GM12878 (cell line): Measurements from ENCODE around the gene TRIM56. TPM values are rescaled to one million over a fixed set of nuclear protein-coding genes. Genes with fewer than 3 reads are reported as not detected.

Experiments
- BCLAF1 ChIP-seq: fragments of 450-650 bp; IDR thresholded peaks from 2 replicates; pipeline ENCODE4 v1.6.1; 2017; ENCODE audit warnings: antibody characterized with exemption, mild to moderate bottlenecking, moderate library complexity
- BMI1 ChIP-seq: fragments of 450-650 bp; IDR thresholded peaks from 2 replicates; pipeline ENCODE4 v1.6.1; 2016; ENCODE audit warnings: mild to moderate bottlenecking, moderate library complexity, borderline replicate concordance
- BRCA1 ChIP-seq: IDR thresholded peaks from 2 replicates; pipeline ENCODE4 v1.6.1; 2011; ENCODE audit warnings: low read depth, low read length, improper control_type of control experiment
- CBX5 ChIP-seq: sonication (generic); IDR thresholded peaks from 2 replicates; pipeline ENCODE4 v1.6.1; 2016; ENCODE audit warnings: low read depth, moderate library complexity, mild to moderate bottlenecking, inconsistent platforms
- CREB1 ChIP-seq: IDR thresholded peaks from 2 replicates; pipeline ENCODE4 v1.6.1; 2012; ENCODE audit warnings: low read depth, mild to moderate bottlenecking, inconsistent platforms
- CREM ChIP-seq: IDR thresholded peaks from 2 replicates; pipeline ENCODE4 v1.6.1; 2014; ENCODE audit warnings: antibody characterized with exemption, low read depth
- CTCF ChIP-seq, 3 experiments: IDR thresholded peaks in 2 of 3; conservative IDR thresholded peaks in 1 of 3; 2 replicates each; pipeline ENCODE4 v1.5.1; 2011; ENCODE audit warnings: low read depth in 3 of 3, low read length in 3 of 3, mild to moderate bottlenecking in 3 of 3, control low read depth in 2 of 3, moderate library complexity in 2 of 3, inconsistent platforms in 1 of 3, mixed read lengths in 1 of 3; ENCODE audit not compliant: control insufficient read depth in 2 of 3, insufficient read depth in 1 of 3; ENCODE audit errors: extremely low read depth in 1 of 3
- EED ChIP-seq: sonication (generic); IDR thresholded peaks from 2 replicates; pipeline ENCODE4 v1.6.1; 2016; ENCODE audit warnings: antibody characterized with exemption, low read depth
- ESRRA ChIP-seq: IDR thresholded peaks from 2 replicates; pipeline ENCODE4 v1.6.1; 2012; ENCODE audit warnings: mild to moderate bottlenecking, low read length, improper control_type of control experiment
- FOS ChIP-seq: IDR thresholded peaks from 3 replicates; pipeline ENCODE4 v1.6.1; 2011; ENCODE audit warnings: borderline replicate concordance; ENCODE audit not compliant: insufficient read length; ENCODE audit errors: extremely low read depth
- FOXK2 ChIP-seq: fragments of 450-650 bp; IDR thresholded peaks from 2 replicates; pipeline ENCODE4 v1.6.1; 2017; ENCODE audit warnings: mild to moderate bottlenecking, moderate library complexity
- GABPA ChIP-seq: IDR thresholded peaks from 2 replicates; pipeline ENCODE4 v1.6.1; 2014; ENCODE audit warnings: antibody characterized with exemption, low read depth, mild to moderate bottlenecking, inconsistent platforms
- IRF4 ChIP-seq: IDR thresholded peaks from 2 replicates; pipeline ENCODE4 v1.6.1; 2011; ENCODE audit warnings: low read depth, low read length
- MYB ChIP-seq: fragments of 150-350 bp; IDR thresholded peaks from 2 replicates; pipeline ENCODE4 v1.6.1; 2014; ENCODE audit warnings: mild to moderate bottlenecking, low read depth, low read length, borderline replicate concordance
- NBN ChIP-seq: fragments of 450-650 bp; IDR thresholded peaks from 2 replicates; pipeline ENCODE4 v1.6.1; 2016
- NKRF ChIP-seq: fragments of 450-650 bp; conservative IDR thresholded peaks from 2 replicates; pipeline ENCODE4 v1.6.1; 2017; ENCODE audit warnings: mild to moderate bottlenecking, moderate library complexity
- PAX5 ChIP-seq: IDR thresholded peaks from 2 replicates; pipeline ENCODE4 v1.6.1; 2011; ENCODE audit warnings: low read depth, low read length, borderline replicate concordance
- RCOR1 ChIP-seq: conservative IDR thresholded peaks from 2 replicates; pipeline ENCODE4 v1.6.1; 2012; ENCODE audit warnings: low read depth, low read length, improper control_type of control experiment
- SIN3A ChIP-seq: IDR thresholded peaks from 2 replicates; pipeline ENCODE4 v1.6.1; 2012; ENCODE audit warnings: low read depth, low read length, improper control_type of control experiment
- SMAD1 ChIP-seq: fragments of 450-650 bp; IDR thresholded peaks from 2 replicates; pipeline ENCODE4 v1.6.1; 2018; ENCODE audit warnings: mild to moderate bottlenecking, low read depth; ENCODE audit not compliant: partially characterized antibody
- SMARCA5 ChIP-seq: fragments of 450-650 bp; IDR thresholded peaks from 2 replicates; pipeline ENCODE4 v1.6.1; 2017; ENCODE audit warnings: mild to moderate bottlenecking
- SRF ChIP-seq, 2 experiments: IDR thresholded peaks; 2 replicates each; pipeline ENCODE4 v1.6.1; 2011; ENCODE audit warnings: low read depth in 2 of 2, low read length in 2 of 2, mild to moderate bottlenecking in 1 of 2, moderate library complexity in 1 of 2
- TARDBP ChIP-seq: IDR thresholded peaks from 2 replicates; pipeline ENCODE4 v1.6.1; 2016; ENCODE audit warnings: borderline replicate concordance
- TCF3 ChIP-seq: IDR thresholded peaks from 2 replicates; pipeline ENCODE4 v1.6.1; 2012; ENCODE audit warnings: low read depth, mild to moderate bottlenecking, low read length, borderline replicate concordance; ENCODE audit not compliant: insufficient read depth
- ZBED1 ChIP-seq: IDR thresholded peaks from 2 replicates; pipeline ENCODE4 v1.6.1; 2016; ENCODE audit warnings: borderline replicate concordance
- polyA plus RNA-seq, 11 experiments: library from polyadenylated mRNA; depleted of rRNA in 4 of 11; unstranded in 6 of 11; stranded (reverse) in 5 of 11; fragments of >200 nt; fragmentation: Nextera tagmentation in 4 of 11; fragmentation: Illumina TruSeq in 1 of 11; extraction: Ambion mirVana in 4 of 11; extraction: Trizol in 1 of 11; gene quantifications; 1 replicate in 1 of 11; 2 replicates in 10 of 11; pipeline versions ENCODE4 v1.2.1 to v1.2.3, GENCODE V29; 2011 to 2016; ENCODE audit warnings: inconsistent platforms in 2 of 11, missing spikeins in 2 of 11, low read depth in 1 of 11
- total RNA-seq, 4 experiments: library from RNA; depleted of rRNA in 3 of 4; stranded (reverse); fragments of >200 nt in 3 of 4; fragmentation: Illumina TruSeq in 1 of 4; extraction: Trizol in 1 of 4; gene quantifications; 2 replicates each; pipeline versions ENCODE4 v1.2.1 to v1.2.3, GENCODE V29; 2013 to 2021
- TF ChIP-seq, protein P1 (sequence below): IDR thresholded peaks from 2 replicates; pipeline ENCODE4 v1.6.1; 2012; ENCODE audit warnings: low read depth, low read length, improper control_type of control experiment

The TRIM56 gene
- total and polyA plus RNA-seq, 10 of the 15 experiments (the other 5 are each of a cell fraction or from before 2014, with no cell fraction given), result 3.2 to 37.5 (median 11.8) TPM

- no peak for TF ChIP-seq BCLAF1
- no peak for TF ChIP-seq SMARCA5
- TF ChIP-seq BMI1, result no peak
- TF ChIP-seq NKRF, result no peak
- no peak for TF ChIP-seq FOXK2
- 0 out of 2 replicates have a peak, but pooled peaks have one; percentile 14 for TF ChIP-seq GABPA
- TF ChIP-seq CREM, result peak; percentile 55; the same call in 1 of the 2 replicates
- no peak for TF ChIP-seq CBX5
- TF ChIP-seq NBN, result peak; percentile 78
- TF ChIP-seq SIN3A, result no peak
- no peak for TF ChIP-seq FOS
- TF ChIP-seq TCF3, result peak; percentile 12; the same call in 1 of the 2 replicates
- TF ChIP-seq IRF4, result no peak
- TF ChIP-seq BRCA1, result no peak
- no peak for TF ChIP-seq MYB
- TF ChIP-seq TARDBP, result no peak
- TF ChIP-seq SRF (IDR thresholded peaks at IDR 0.05; ENCODE audit: low read depth in 2 of 2, low read length in 2 of 2), result 0 out of 4 replicates have a peak, but pooled peaks of 1 of the 2 experiments have one; percentile 42
- no peak for TF ChIP-seq CTCF (IDR thresholded peaks at IDR 0.05 in 2 of 3, conservative IDR thresholded peaks at IDR 0.05 in 1 of 3; ENCODE audit: control insufficient read depth in 2 of 3, extremely low read depth in 1 of 3, insufficient read depth in 1 of 3, low read depth in 3 of 3, low read length in 3 of 3)
- TF ChIP-seq RCOR1, result no peak
- no peak for TF ChIP-seq CREB1
- peak; percentile 68; the same call in 1 of the 2 replicates for TF ChIP-seq EED
- peak; percentile 77 for TF ChIP-seq PAX5
- TF ChIP-seq, protein P1, sequence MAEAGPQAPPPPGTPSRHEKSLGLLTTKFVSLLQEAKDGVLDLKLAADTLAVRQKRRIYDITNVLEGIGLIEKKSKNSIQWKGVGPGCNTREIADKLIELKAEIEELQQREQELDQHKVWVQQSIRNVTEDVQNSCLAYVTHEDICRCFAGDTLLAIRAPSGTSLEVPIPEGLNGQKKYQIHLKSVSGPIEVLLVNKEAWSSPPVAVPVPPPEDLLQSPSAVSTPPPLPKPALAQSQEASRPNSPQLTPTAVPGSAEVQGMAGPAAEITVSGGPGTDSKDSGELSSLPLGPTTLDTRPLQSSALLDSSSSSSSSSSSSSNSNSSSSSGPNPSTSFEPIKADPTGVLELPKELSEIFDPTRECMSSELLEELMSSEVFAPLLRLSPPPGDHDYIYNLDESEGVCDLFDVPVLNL, result no peak
- no peak for TF ChIP-seq SMAD1
- no peak for TF ChIP-seq ESRRA
- no peak for TF ChIP-seq ZBED1
These were observed 23.1 kb downstream of the TRIM56 start (continued) for GRCh38 chr7:101108330-101108857.
